Gastroesophageal sphincter (tissue), 4 donors: ENCODE data around the gene MEGF11. TPM values are rescaled to one million over a fixed set of nuclear protein-coding genes. Genes with fewer than 3 reads are reported as not detected.
"Not testable (repeated sequence)": the region's sequence is repeated elsewhere in the genome, so short reads cannot be mapped to it uniquely, and the experiment has no call there.

Source experiments
- ATAC-seq: fragments of 150-250 bp; one replicate; pipeline ENCODE4 v1.9.1; 2016; ENCODE audit warnings: mild to moderate bottlenecking, moderate library complexity
- H3K27ac ChIP-seq, 4 donors: fragments of 200-600 bp; sonication (generic) in 3 of 4; 1 replicate in 3 of 4; 2 replicates in 1 of 4; pipeline ENCODE4 v1.5.1; 2016 to 2019
- H3K27me3 ChIP-seq: fragments of 200-600 bp; sonication (generic); one replicate; pipeline ENCODE4 v1.5.1; 2019
- H3K36me3 ChIP-seq, 2 donors: fragments of 200-600 bp; sonication (generic); one replicate each; pipeline ENCODE4 v1.5.1; 2019; ENCODE audit warnings: control low read depth in 1 of 2
- H3K4me1 ChIP-seq, 3 donors: fragments of 200-600 bp; sonication (generic); 1 replicate in 2 of 3; 2 replicates in 1 of 3; pipeline ENCODE4 v1.5.1; 2016 to 2019; ENCODE audit warnings: control low read depth in 2 of 3
- H3K4me3 ChIP-seq, 2 donors: fragments of 200-600 bp; sonication (generic); one replicate each; pipeline ENCODE4 v1.5.1; 2019; ENCODE audit warnings: mild to moderate bottlenecking in 1 of 2, moderate library complexity in 1 of 2
- H3K9me3 ChIP-seq, 3 donors: fragments of 200-600 bp; sonication (generic); one replicate each; pipeline ENCODE4 v1.5.1; 2017 to 2019; ENCODE audit warnings: control low read depth in 2 of 3
- EP300 ChIP-seq: sonication (generic); formaldehyde crosslinking; IDR thresholded peaks from one replicate; pipeline ENCODE4 v1.6.1; 2017; ENCODE audit warnings: antibody characterized with exemption, mild to moderate bottlenecking
- POLR2A ChIP-seq, 2 donors: fragments of 450-650 bp; IDR thresholded peaks; one replicate each; pipeline ENCODE4 v1.6.1; 2017; ENCODE audit warnings: antibody characterized with exemption in 2 of 2, mild to moderate bottlenecking in 2 of 2, moderate library complexity in 1 of 2
- POLR2AphosphoS5 ChIP-seq: sonication (generic); formaldehyde crosslinking; IDR thresholded peaks from one replicate; pipeline ENCODE4 v1.6.1; 2017; ENCODE audit warnings: antibody characterized with exemption
- WGBS, 2 donors: methylation state at CpG; one replicate each; pipeline ENCODE4 v1.1.5; 2018; ENCODE audit warnings: low coverage in 1 of 2; 5-methylcytosine and 5-hydroxymethylcytosine counted together
- total RNA-seq, 4 donors: library from RNA; depleted of rRNA; stranded (reverse); fragments of >200 nt; gene quantifications; one replicate each; pipeline ENCODE4 v1.1.0, GENCODE V29; 2016
- TF ChIP-seq, protein P1 (sequence below), 4 experiments: fragments of 200-600 bp in 2 of 4; fragments of 450-650 bp in 2 of 4; sonication (generic) in 1 of 4; IDR thresholded peaks; one replicate each; pipeline ENCODE4 v1.5.1; 2017 to 2019; ENCODE audit warnings: antibody characterized with exemption in 4 of 4, mild to moderate bottlenecking in 2 of 4, moderate library complexity in 2 of 4

Gene MEGF11
- total RNA-seq, 4 donors from 2014 or later, result 0.08 TPM; not detected in 3

DNA sequence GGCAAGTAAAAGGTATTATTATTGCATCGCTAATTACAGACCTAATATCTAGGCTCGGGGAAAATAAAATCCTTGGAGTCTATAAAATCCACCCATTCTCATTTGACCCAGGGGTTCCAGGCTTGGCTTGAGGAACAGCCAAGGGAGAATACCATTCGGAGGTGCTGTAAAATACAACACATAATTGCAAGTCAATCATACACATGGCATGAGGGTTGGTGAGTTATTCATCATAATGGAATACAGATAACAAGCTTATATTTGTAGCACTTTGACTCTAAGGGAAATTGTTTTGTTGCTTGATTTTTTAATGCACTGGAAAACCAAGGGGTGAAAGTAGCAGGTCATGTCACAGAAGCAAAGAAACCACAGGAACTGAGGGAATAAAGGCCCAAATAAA, 23.0 kb upstream of the MEGF11 start:
- no peak overlapping the region for H3K27ac ChIP-seq
- H3K4me1 ChIP-seq, result no peaks in the 10 kb centered on the region
- WGBS, 2 donors, result 80 to 94% methylated on average over 3 of the region's 3 CpGs
- H3K36me3 ChIP-seq, result no peaks in the 10 kb centered on the region
- H3K27me3 ChIP-seq, result no peaks in the 10 kb centered on the region
- peaks cover 0 to 7% (median 0%) of the 10 kb centered on the region in 3 donors for H3K9me3 ChIP-seq
- ATAC-seq, result no peak
- no peak for TF ChIP-seq POLR2A (IDR thresholded peaks at IDR 0.05)
- no peak for TF ChIP-seq EP300
- no peak for TF ChIP-seq POLR2AphosphoS5
- TF ChIP-seq, protein P1, sequence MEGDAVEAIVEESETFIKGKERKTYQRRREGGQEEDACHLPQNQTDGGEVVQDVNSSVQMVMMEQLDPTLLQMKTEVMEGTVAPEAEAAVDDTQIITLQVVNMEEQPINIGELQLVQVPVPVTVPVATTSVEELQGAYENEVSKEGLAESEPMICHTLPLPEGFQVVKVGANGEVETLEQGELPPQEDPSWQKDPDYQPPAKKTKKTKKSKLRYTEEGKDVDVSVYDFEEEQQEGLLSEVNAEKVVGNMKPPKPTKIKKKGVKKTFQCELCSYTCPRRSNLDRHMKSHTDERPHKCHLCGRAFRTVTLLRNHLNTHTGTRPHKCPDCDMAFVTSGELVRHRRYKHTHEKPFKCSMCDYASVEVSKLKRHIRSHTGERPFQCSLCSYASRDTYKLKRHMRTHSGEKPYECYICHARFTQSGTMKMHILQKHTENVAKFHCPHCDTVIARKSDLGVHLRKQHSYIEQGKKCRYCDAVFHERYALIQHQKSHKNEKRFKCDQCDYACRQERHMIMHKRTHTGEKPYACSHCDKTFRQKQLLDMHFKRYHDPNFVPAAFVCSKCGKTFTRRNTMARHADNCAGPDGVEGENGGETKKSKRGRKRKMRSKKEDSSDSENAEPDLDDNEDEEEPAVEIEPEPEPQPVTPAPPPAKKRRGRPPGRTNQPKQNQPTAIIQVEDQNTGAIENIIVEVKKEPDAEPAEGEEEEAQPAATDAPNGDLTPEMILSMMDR (IDR thresholded peaks at IDR 0.05), result no peak
- no peak overlapping the region for H3K4me3 ChIP-seq

- H3K27ac ChIP-seq, result no peak overlapping the region
- H3K9me3 ChIP-seq, result peaks cover 0 to 7% (median 0%) of the 10 kb centered on the region in 3 donors
- no peaks in the 10 kb centered on the region for H3K36me3 ChIP-seq
- no peaks in the 10 kb centered on the region for H3K4me1 ChIP-seq
- no peak for ATAC-seq
- TF ChIP-seq EP300, result no peak
- H3K4me3 ChIP-seq, result no peak overlapping the region
- H3K27me3 ChIP-seq, result no peaks in the 10 kb centered on the region
Observed at GRCh38 chr15:66275352-66275751, 21.8 kb upstream of the MEGF11 start.

GRCh38 chr15:66270932-66271331, 17.4 kb upstream of the MEGF11 start:
- H3K27ac ChIP-seq, result no peak overlapping the region
- no peak overlapping the region for H3K4me3 ChIP-seq
- no peak for ATAC-seq
- H3K36me3 ChIP-seq, result no peaks in the 10 kb centered on the region
- peaks cover 6% of the 10 kb centered on the region for H3K27me3 ChIP-seq
- WGBS, 2 donors, result 53 to 63% methylated on average over 2 to 6 of the region's 6 CpGs
- H3K4me1 ChIP-seq, result no peaks in the 10 kb centered on the region
- TF ChIP-seq POLR2A (IDR thresholded peaks at IDR 0.05), result no peak
- TF ChIP-seq POLR2AphosphoS5, result no peak
- TF ChIP-seq EP300, result no peak
- TF ChIP-seq, protein P1 (IDR thresholded peaks at IDR 0.05), result no peak
- peaks cover 0 to 7% (median 0%) of the 10 kb centered on the region in 3 donors for H3K9me3 ChIP-seq

DNA sequence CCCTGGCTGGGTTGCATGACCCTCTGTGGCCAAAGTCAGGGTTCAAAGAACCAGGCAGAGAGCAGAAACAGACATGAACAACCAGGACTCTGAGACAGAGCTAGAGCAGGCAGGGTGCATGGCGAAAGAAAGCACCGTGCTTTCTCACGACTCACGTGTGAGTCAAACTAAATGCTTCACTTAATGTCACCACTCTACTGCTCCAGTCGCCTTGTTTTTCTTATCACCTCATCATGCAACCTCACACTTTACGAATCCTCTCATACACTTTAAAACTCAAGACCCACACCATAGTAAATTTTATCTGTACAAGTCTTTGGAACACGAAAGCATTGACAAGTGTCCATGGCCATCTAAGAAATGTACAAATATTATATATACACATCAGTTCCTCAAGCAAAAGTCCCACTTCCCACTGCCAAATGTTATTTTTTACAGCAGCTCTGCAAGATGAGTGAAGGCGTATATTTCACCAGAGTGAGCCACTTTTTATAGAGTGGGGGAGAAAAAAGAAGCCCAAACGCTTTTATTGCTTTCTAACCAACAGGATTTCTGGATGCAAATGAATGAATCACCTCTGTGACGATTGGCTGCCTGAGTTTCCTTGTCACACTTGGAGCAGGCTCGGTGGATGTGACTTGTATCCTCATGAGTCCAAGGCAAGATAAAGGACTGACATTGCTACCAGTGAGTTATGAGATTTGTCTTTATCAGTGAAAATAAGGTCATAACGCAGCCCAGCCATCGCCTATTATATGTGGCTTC, 16.0 kb upstream of the MEGF11 start:
- Histone ChIP-seq H3K36me3 (no peaks in the 10 kb centered on the region), H3K27me3 (peaks cover 15% of the 10 kb centered on the region), H3K27ac (no peak overlapping the region), H3K4me3 (no peak overlapping the region), H3K9me3 (no peaks in the 10 kb centered on the region), H3K4me1 (no peaks in the 10 kb centered on the region)
- WGBS, 2 donors, result 30 to 51% methylated on average over 11 to 13 of the region's 13 CpGs
- TF ChIP-seq POLR2AphosphoS5, result no peak
- TF ChIP-seq, protein P1 (IDR thresholded peaks at IDR 0.05), result no peak
- no peak for TF ChIP-seq POLR2A (IDR thresholded peaks at IDR 0.05)
- no peak for TF ChIP-seq EP300
- ATAC-seq, result no peak

DNA sequence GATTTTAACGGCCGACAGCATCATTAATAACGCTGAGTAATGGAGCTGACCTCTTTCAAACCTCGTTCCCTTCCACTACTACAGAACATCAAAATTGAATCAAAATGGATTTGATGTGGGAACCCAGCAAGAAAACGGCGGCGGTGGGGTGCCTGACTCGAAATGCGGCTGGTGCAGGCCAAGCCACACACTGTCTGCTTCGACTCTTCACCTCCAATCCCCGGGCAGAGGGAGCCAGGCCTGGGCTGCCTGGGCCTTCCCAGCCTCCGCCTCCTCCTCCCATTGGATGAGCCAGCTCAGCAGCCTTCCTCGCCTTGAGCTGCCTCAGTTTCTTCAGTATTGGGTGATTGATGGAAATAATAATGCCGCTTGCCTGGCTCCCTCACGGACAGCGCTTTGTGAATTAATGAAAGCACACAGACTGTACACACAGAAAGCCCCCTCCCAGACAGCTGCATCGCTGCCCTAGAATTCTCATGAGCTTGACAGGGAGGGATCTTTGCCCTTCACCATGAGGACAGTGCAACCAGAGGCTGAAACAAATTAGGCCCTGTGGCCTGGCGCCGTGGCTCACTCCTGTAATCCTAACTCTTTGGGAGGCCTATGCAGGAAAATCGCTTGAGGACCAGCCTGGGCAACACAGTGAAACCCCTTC, 11.4 kb upstream of the MEGF11 start:
- no peak overlapping the region for H3K27ac ChIP-seq
- ATAC-seq, result no peak
- H3K36me3 ChIP-seq, result no peaks in the 10 kb centered on the region
- no peaks in the 10 kb centered on the region for H3K9me3 ChIP-seq
- no peaks in the 10 kb centered on the region for H3K4me1 ChIP-seq
- 92 to 96% methylated on average over 3 to 14 of the region's 20 CpGs for WGBS, 2 donors
- H3K4me3 ChIP-seq, result no peak overlapping the region
- H3K27me3 ChIP-seq, result peaks cover 22% of the 10 kb centered on the region
- TF ChIP-seq POLR2A (IDR thresholded peaks at IDR 0.05) (no peak), POLR2AphosphoS5 (no peak), EP300 (no peak)
- TF ChIP-seq, protein P1 (IDR thresholded peaks at IDR 0.05), result no peak

DNA sequence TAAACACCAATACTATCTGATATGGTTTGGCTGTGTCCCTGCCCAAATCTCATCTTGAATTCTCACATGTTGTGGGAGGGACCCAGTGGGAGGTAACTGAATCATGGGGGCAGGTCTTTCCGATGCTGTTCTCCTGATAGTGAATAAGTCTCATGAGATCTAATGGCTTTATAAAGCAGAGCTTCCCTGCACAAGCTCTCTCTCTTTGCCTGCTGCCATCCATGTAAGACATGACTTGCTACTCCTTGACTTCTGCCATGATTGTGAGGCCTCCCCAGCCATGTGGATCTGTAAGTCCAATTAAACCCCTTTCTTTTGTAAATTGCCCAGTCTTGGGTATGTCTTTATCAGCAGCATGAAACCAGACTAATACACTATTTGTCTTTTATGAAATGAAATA, 9.3 kb upstream of the MEGF11 start:
- not testable (repeated sequence) for H3K9me3 ChIP-seq, H3K4me3 ChIP-seq, H3K4me1 ChIP-seq, H3K27ac ChIP-seq, H3K36me3 ChIP-seq, ATAC-seq
- peaks cover 42% of the 10 kb centered on the region for H3K27me3 ChIP-seq
- WGBS, 2 donors, result 78 to 91% methylated on average over 1 of the region's 1 CpG
